Activated gamma-delta T cell (primary cell): ENCODE results near the gene TAF6.

Experiments
- DNase-seq: peaks from one replicate; lab custom pipeline; 2025; lab: John Stamatoyannopoulos, UW

Gene TAF6

DNA sequence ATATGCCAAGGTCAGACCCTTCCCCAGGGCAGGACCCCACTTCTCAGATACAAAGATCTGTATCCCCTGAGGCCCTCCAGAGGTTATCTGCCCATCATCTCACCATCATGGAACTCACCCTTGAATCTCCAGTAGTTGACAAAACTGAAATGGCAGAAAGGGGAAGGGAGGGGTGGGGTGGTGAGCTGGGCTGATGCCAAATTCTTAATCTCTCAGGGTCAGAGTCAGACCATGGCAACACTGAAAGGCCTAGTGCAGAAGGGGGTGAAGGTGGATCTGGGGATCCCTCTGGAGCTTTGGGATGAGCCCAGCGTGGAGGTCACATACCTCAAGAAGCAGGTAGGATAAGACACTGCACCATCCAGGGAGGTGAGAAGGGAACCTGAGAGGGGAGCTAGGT lies 3.4 kb upstream of the TAF6 start:
- DNase-seq: no peak

- no peak for DNase-seq
These were observed 2.9 kb upstream of the TAF6 start for GRCh38 chr7:100122067-100122466.

GRCh38 chr7:100120733-100121036 lies 1.5 kb upstream of the TAF6 start:
- no peak for DNase-seq

- DNase-seq: no peak
These were observed 993 bp upstream of the TAF6 start for GRCh38 chr7:100119970-100120732.

GRCh38 chr7:100118388-100119071 lies 628 bp downstream of the TAF6 start:
- no peak for DNase-seq

GRCh38 chr7:100115026-100115425 lies 4.1 kb downstream of the TAF6 start:
- DNase-seq: no peak

GRCh38 chr7:100111914-100112313 lies 7.2 kb downstream of the TAF6 start:
- DNase-seq: no peak

DNA sequence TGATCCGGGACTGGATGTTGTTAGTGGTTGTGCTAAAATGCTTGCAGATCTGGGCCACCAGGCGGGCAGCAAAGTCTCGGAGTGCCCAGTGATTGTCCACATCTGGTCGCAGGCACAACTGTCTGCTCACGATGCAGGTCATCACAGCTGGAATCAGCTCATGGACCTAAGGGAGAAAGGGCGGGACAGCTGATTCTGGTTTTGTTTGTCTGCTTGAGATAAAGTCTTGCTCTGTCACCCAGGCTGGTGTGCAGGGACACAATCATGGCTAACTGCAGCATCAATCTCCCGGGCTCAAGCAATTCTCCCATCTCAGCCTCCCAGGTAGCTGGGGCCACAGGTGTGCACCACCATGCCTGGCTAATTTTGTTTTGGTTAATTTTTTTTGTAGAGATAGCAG lies 8.0 kb downstream of the TAF6 start:
- DNase-seq: no peak

- no peak for DNase-seq
These were observed 9.5 kb downstream of the TAF6 start for GRCh38 chr7:100109521-100110163.

GRCh38 chr7:100107890-100108289 lies 11.3 kb downstream of the TAF6 start:
- DNase-seq: no peak

DNA sequence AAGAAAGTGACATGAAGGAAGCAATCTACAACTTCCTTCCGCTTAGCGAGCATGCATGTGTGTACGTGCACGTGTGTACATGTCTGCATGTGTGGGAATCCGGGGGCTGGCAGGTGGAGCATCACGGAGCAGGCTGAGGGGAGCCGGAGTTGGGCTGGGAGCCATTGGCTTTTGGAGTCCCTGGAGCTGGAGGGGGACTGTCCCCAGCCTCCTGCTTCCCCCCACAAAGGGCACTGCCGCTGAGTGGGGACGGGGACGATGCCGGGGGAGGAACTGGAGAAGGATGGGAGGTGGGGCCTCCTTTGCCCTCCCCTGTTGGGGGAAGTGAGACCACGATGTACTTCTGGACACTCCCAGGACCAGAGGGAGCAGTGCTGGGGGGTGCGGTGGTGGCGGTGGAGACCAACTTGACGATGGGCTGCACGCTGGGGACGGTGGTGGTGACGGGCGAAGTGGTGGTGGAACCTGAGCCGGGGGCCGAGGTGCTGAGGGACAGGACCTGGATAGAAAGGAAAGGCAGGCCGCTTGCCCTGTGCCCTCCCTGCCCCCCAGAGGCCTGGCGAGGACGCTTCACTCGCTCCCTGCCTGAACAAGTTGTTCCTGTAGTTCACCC lies 11.9 kb downstream of the TAF6 start:
- no peak for DNase-seq

- no peak for DNase-seq
These were observed 12.5 kb downstream of the TAF6 start for GRCh38 chr7:100106633-100107032.

DNA sequence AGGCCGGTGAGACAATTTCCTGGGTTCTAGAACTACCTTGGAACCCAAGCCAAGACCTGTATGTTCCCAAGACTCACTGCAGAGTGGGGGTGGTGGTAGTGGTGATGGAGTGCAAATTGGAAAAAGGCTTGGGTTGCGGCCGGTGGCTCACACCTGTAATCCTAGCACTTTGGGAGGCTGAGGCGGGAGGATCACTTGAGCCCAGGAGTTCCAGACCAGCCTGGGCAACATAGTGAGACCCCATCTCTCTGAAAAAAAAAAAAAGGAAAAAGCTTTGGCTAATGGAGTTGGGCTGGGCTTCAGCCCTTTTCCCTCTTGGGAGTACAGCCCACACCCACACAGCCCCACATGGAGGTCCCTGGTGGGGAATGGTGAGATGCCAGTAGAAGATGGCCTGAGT lies 13.6 kb downstream of the TAF6 start:
- DNase-seq: no peak

DNA sequence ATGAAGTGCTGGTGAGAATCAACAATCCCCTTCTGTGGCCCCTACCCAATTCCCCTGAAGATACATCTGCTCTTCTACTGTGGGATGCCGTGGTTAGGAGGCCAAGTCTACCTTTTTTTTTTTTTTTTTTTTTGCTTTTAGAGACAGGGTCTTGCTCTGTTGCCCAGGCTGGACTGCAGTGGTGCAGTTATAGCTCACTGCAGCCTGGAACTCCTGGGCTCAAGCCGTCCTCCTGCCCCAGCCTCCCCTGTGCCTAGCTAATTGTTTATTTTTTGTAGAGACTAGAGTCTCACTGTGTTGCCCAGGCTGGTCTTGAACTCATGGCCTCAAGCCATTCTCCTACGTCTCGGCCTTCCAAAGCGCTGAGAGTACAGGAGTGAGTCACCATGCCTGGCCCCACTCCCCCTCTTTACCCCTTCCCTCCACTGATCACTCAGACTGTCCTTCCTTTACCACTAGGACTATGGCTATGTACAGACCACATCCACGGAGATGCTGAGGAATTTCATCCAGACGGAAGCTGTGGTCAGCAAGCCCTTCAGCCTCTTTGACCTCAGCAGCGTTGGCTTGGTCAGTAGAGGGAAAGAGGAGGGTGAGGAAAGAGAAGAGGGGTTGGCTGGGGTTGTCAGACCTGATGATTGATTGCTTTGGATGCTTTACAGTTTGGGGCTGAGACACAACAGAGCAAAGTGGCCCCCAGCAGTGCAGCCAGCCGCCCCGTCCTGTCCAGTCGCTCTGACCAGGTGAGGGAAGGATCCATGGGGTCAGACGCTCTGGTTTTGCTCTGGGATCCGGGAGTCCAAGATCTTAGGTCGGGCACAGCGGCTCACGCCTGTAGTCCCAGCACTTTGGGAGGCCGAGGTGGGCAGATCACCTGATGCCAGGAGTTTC lies 16.0 kb downstream of the TAF6 start:
- DNase-seq: no peak

DNA sequence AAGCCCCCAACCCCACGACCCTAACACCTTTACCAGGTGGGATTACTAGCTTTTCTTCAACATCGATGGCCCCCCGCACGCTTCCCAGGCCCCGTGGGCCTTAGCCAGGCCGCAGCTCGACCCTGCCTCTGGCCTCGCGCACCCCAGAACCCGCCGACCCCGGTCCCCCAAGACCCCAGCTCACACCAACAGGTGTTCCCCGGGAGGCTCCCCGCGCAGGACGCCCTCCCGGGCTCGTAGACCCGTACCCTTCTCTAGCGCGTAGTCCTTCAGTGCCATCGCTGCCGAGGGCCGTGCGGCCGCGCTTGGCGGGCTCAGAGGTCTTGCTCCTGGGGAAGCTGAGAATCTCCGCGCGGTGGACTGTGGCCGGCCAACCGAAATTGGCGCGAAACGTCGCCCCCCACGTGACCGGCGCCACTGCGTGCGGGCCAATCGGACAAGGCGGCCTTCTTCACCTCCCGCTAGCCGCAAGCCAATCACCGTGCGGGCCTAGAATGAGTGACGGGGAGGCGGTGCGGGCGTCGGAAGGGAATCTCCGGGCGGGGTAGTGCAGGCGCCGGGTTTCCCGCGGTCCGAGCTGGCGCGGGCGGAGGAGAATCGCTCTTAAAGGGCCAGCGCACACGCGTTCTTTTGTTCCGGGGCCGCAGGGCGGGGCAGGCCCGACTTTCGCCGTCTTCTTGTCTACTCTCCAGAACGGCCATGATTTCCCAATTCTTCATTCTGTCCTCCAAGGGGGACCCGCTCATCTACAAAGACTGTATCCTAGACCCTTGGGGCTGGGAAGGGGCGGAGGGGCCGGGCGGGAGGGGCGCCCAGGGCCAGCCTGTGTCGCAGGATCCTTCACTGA lies 17.9 kb downstream of the TAF6 start, which contains the start of the genes AP4M1 and MCM7:
TSS of gene AP4M1 (plus strand) at position 628 of the 847 bp plus-strand sequence. CDS start at position 700, 72 bp downstream.
TSS of gene MCM7 (minus strand) at position 382 of the 847 bp plus-strand sequence. CDS start at position 279, 103 bp downstream.
- peak; percentile 95 for DNase-seq

DNA sequence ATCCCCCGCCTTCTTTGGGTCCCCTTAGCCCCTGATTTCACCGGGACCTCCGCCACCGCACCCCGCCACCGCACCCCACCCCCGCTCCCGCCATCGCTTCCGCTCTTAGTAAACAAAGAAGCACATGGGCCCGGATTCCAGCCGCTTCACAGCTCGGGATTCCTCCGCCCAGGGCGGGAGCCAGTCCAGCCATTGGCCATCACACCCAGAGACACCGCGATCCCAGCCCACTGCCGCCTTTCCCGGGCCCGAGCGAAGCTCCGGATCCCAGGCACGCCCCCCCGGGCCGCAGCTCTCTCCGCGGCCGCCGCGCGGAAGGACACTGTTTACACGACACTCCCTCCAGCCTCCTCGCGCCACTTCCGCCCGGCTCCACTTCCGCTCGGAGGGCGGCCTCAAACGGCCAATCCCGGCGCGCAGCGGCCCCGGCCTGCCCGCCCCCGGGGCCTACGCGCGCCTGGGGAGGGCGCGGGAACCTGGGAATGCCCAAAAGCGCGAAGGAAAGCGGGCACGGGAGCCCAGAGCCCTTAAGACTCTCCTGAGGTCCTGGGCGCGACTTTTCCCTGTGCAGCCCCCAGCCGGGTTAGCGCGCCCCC lies 18.6 kb downstream of the TAF6 start:
- peak; percentile 86 for DNase-seq

DNA sequence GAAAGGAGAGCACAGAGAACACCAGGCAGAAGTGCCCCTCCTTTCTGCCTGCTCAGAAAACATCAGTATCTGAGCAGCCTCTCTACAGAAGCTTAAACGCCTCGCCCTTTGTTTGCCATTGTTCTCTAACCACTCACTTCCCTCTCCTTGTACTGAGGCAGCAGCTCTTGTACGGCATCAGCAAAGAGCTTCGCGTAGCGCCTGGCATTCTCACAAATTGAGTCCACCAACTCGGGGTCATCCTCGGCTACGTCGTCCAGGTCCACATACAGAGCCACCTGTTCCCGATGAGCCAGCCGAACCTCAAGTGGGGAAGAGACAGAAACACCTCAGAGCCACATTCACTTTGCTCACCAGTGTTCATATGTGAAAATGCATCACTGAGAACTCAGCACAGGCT lies 19.7 kb downstream of the TAF6 start:
- no peak for DNase-seq

- no peak for DNase-seq
These were observed 20.2 kb downstream of the TAF6 start for GRCh38 chr7:100098913-100099312.

GRCh38 chr7:100095704-100096103 lies 23.5 kb downstream of the TAF6 start:
- no peak for DNase-seq

- no peak for DNase-seq
These were observed 23.9 kb downstream of the TAF6 start for GRCh38 chr7:100095289-100095688.
